Fibroblast of lung (primary cell): Measurements from ENCODE around the gene PNPLA7. TPM values are rescaled to one million over a fixed set of nuclear protein-coding genes. Genes with fewer than 3 reads are reported as not detected.

Experiments
- DNase-seq, 2 donors: peaks; one replicate each; pipeline versions ENCODE4 v3.0.0 to v3.0.0-alpha.2; 2010; ENCODE audit warnings: low read depth in 2 of 2
- H2AFZ ChIP-seq: 2 replicates; pipeline ENCODE4 v1.5.1; 2012; ENCODE audit warnings: low read length, control low read depth, inconsistent platforms
- H3K27ac ChIP-seq: 2 replicates; pipeline ENCODE4 v1.5.1; 2011; ENCODE audit warnings: low read length, control low read depth; ENCODE audit not compliant: insufficient read depth
- H3K27me3 ChIP-seq: 2 replicates; pipeline ENCODE4 v1.5.1; 2011; ENCODE audit warnings: mild to moderate bottlenecking, low read length; ENCODE audit not compliant: control insufficient read depth, insufficient read depth
- H3K36me3 ChIP-seq: 2 replicates; pipeline ENCODE4 v1.5.1; 2011; ENCODE audit warnings: low read length; ENCODE audit not compliant: control insufficient read depth, insufficient read depth
- H3K4me1 ChIP-seq: 2 replicates; pipeline ENCODE4 v1.5.1; 2011; ENCODE audit warnings: low read length; ENCODE audit not compliant: control insufficient read depth, insufficient read depth; ENCODE audit errors: extremely low read depth
- H3K4me2 ChIP-seq: 2 replicates; pipeline ENCODE4 v1.5.1; 2011; ENCODE audit warnings: low read length, control low read depth; ENCODE audit not compliant: insufficient read depth; ENCODE audit errors: extremely low read depth
- H3K4me3 ChIP-seq, 4 experiments: fragments of 200-600 bp in 1 of 4; sonication (generic) in 1 of 4; replicated peaks in 1 of 4; 2 replicates each; pipeline ENCODE4 v1.5.1; 2011 to 2016; ENCODE audit warnings: low read length in 4 of 4, low read depth in 3 of 4, mild to moderate bottlenecking in 3 of 4, control low read depth in 2 of 4, inconsistent platforms in 1 of 4, mixed read lengths in 1 of 4; ENCODE audit not compliant: insufficient read depth in 1 of 4; ENCODE audit errors: control extremely low read depth in 1 of 4
- H3K79me2 ChIP-seq: 2 replicates; pipeline ENCODE4 v1.5.1; 2012; ENCODE audit warnings: mild to moderate bottlenecking, low read length, inconsistent platforms; ENCODE audit not compliant: control insufficient read depth, insufficient read depth
- H3K9ac ChIP-seq: 2 replicates; pipeline ENCODE4 v1.5.1; 2011; ENCODE audit warnings: mild to moderate bottlenecking, low read length, control low read depth; ENCODE audit not compliant: insufficient read depth
- H3K9me3 ChIP-seq: 2 replicates; pipeline ENCODE4 v1.5.1; 2012; ENCODE audit warnings: low read depth, low read length; ENCODE audit not compliant: control insufficient read depth, insufficient read depth
- H4K20me1 ChIP-seq: 2 replicates; pipeline ENCODE4 v1.5.1; 2011; ENCODE audit warnings: low read length; ENCODE audit not compliant: control insufficient read depth, insufficient read depth; ENCODE audit errors: extremely low read depth
- CTCF ChIP-seq, 2 donors: IDR thresholded peaks in 1 of 2; conservative IDR thresholded peaks in 1 of 2; 1 replicate in 1 of 2; 2 replicates in 1 of 2; pipeline ENCODE4 v1.5.1; 2011 to 2012; ENCODE audit warnings: low read length in 2 of 2, control low read depth in 1 of 2, inconsistent platforms in 1 of 2, low read depth in 1 of 2, mild to moderate bottlenecking in 1 of 2
- EZH2 ChIP-seq: IDR thresholded peaks from 2 replicates; pipeline ENCODE4 v1.5.1; 2012; ENCODE audit warnings: low read length, control low read depth, mild to moderate bottlenecking; ENCODE audit errors: missing control alignments
- polyA plus RNA-seq, 2 donors: library from polyadenylated mRNA; depleted of rRNA in 1 of 2; stranded (reverse) in 1 of 2; unstranded in 1 of 2; fragments of >200 nt; gene quantifications; 2 replicates each; pipeline ENCODE4 v1.2.1, GENCODE V29; 2011 to 2012; ENCODE audit warnings: missing spikeins in 1 of 2
- total RNA-seq: library from RNA; depleted of rRNA; stranded (reverse); fragments of >200 nt; gene quantifications from 2 replicates; pipeline ENCODE4 v1.2.1, GENCODE V29; 2014

Gene PNPLA7
- total and polyA plus RNA-seq, 2 donors (not counting 1 experiment from before 2014, with no cell fraction given) = 0.23 to 3.0 TPM

GRCh38 chr9:137478962-137479861, 71.0 kb downstream of the PNPLA7 start:
- H3K4me3 ChIP-seq = no peak overlapping the region
- no peaks in the 10 kb centered on the region for H3K36me3 ChIP-seq
- H3K27me3 ChIP-seq = peaks cover 4% of the 10 kb centered on the region
- no peak overlapping the region for H3K27ac ChIP-seq
- TF ChIP-seq CTCF (conservative IDR thresholded peaks at IDR 0.05 in 1 of 2, IDR thresholded peaks at IDR 0.05 in 1 of 2; ENCODE audit: low read depth in 1 of 2, low read length in 2 of 2) (no peak), EZH2 (no peak)
- H3K79me2 ChIP-seq = no peaks in the 10 kb centered on the region
- DNase-seq = peak in 1 of 2 donors; percentile 14
- no peaks in the 10 kb centered on the region for H4K20me1 ChIP-seq
- H3K4me1 ChIP-seq = peaks cover 2% of the 10 kb centered on the region
- no peak overlapping the region for H2AFZ ChIP-seq
- no peaks in the 10 kb centered on the region for H3K9me3 ChIP-seq
- H3K9ac ChIP-seq = no peak overlapping the region
- H3K4me2 ChIP-seq = no peak overlapping the region

- H3K27ac ChIP-seq = no peak overlapping the region
- H4K20me1 ChIP-seq = no peaks in the 10 kb centered on the region
- H3K4me1 ChIP-seq = peaks cover 2% of the 10 kb centered on the region
- no peak overlapping the region for H2AFZ ChIP-seq
- H3K36me3 ChIP-seq = no peaks in the 10 kb centered on the region
- H3K27me3 ChIP-seq = peaks cover 4% of the 10 kb centered on the region
- H3K79me2 ChIP-seq = no peaks in the 10 kb centered on the region
- no peaks in the 10 kb centered on the region for H3K9me3 ChIP-seq
- TF ChIP-seq CTCF (conservative IDR thresholded peaks at IDR 0.05 in 1 of 2, IDR thresholded peaks at IDR 0.05 in 1 of 2; ENCODE audit: low read depth in 1 of 2, low read length in 2 of 2) = no peak
- no peak for TF ChIP-seq EZH2
- no peak for DNase-seq
- H3K4me2 ChIP-seq = no peak overlapping the region
- H3K9ac ChIP-seq = no peak overlapping the region
- no peak overlapping the region for H3K4me3 ChIP-seq
These were observed 71.6 kb downstream of the PNPLA7 start for GRCh38 chr9:137478613-137478961.

GRCh38 chr9:137477778-137478612, 72.2 kb downstream of the PNPLA7 start:
- Histone ChIP-seq H3K9me3 (no peaks in the 10 kb centered on the region), H3K4me1 (peaks cover 2% of the 10 kb centered on the region), H4K20me1 (no peaks in the 10 kb centered on the region), H3K36me3 (no peaks in the 10 kb centered on the region), H3K4me3 (no peak overlapping the region), H3K4me2 (no peak overlapping the region), H3K27ac (no peak overlapping the region), H3K27me3 (peaks cover 4% of the 10 kb centered on the region), H3K9ac (no peak overlapping the region), H2AFZ (no peak overlapping the region), H3K79me2 (no peaks in the 10 kb centered on the region)
- DNase-seq = no peak
- no peak for TF ChIP-seq CTCF (conservative IDR thresholded peaks at IDR 0.05 in 1 of 2, IDR thresholded peaks at IDR 0.05 in 1 of 2; ENCODE audit: low read depth in 1 of 2, low read length in 2 of 2)
- TF ChIP-seq EZH2 = no peak
